ENCODE results near the gene CDCA4.

The CDCA4 gene

GRCh38 chr14:105011312-105011990 is 9.4 kb downstream of the CDCA4 start:
- no peak for DNase-seq

GRCh38 chr14:105010891-105011291 is 10.0 kb downstream of the CDCA4 start:
- no peak for DNase-seq

- no peak for DNase-seq
Observed at GRCh38 chr14:105010106-105010505, 10.8 kb downstream of the CDCA4 start.

- DNase-seq = no peak
Observed at GRCh38 chr14:105007593-105008264, 13.2 kb downstream of the CDCA4 start.

- DNase-seq = no peak
Observed at GRCh38 chr14:105006831-105007592, 13.9 kb downstream of the CDCA4 start.

- no peak for DNase-seq
Observed at GRCh38 chr14:105005929-105006830, 14.7 kb downstream of the CDCA4 start.

- no peak for DNase-seq
Observed at GRCh38 chr14:105005329-105005928, 15.5 kb downstream of the CDCA4 start.

- no peak for DNase-seq
Observed at GRCh38 chr14:104999361-104999760, 21.5 kb downstream of the CDCA4 start.

- peak; percentile 76 for DNase-seq
Observed at GRCh38 chr14:104998801-104999200, 22.1 kb downstream of the CDCA4 start.

GRCh38 chr14:104996483-104996882 is 24.4 kb downstream of the CDCA4 start:
- DNase-seq = no peak

GRCh38 chr14:104996032-104996431 is 24.9 kb downstream of the CDCA4 start:
- no peak for DNase-seq

GRCh38 chr14:104994978-104995377 is 25.9 kb downstream of the CDCA4 start:
- no peak for DNase-seq

GRCh38 chr14:104993808-104994591 is 26.9 kb downstream of the CDCA4 start:
- no peak for DNase-seq

GRCh38 chr14:104993306-104993705 is 27.6 kb downstream of the CDCA4 start:
- DNase-seq = peak; percentile 38

GRCh38 chr14:104992501-104992900 is 28.4 kb downstream of the CDCA4 start:
- no peak for DNase-seq

- DNase-seq = no peak
Observed at GRCh38 chr14:104991896-104992230, 29.0 kb downstream of the CDCA4 start.

- no peak for DNase-seq
Observed at GRCh38 chr14:104989951-104990303, 31.0 kb downstream of the CDCA4 start.

- no peak for DNase-seq
Observed at GRCh38 chr14:104989236-104989950, 31.5 kb downstream of the CDCA4 start.

- DNase-seq = no peak
Observed at GRCh38 chr14:104986487-104987164, 34.3 kb downstream of the CDCA4 start.

GRCh38 chr14:104985675-104986486 is 35.0 kb downstream of the CDCA4 start, which contains the start of gene CLBA1:
Gene CLBA1, plus strand, starts transcription at chr14:104985788. Its CDS starts 644 bp downstream, at chr14:104986432.
- DNase-seq = peak; percentile 67

Data from SHP77 treated with DMSO at 0.1 percent for 48 hours (cell line).